HFF-Myc (cell line): ENCODE data around the gene NCAN.
A peak's percentile ranks its signal among the peaks of the same experiment; 100 is the strongest.

ENCODE experiments used
- DNase-seq: peaks from one replicate; pipeline ENCODE4 v3.0.0-alpha.2; 2011; ENCODE audit warnings: low read depth; ENCODE audit errors: extremely low read depth
- H3K4me3 ChIP-seq: replicated peaks from 2 replicates; pipeline ENCODE4 v1.5.1; 2011; ENCODE audit warnings: low read depth, mild to moderate bottlenecking, control low read depth, low read length
- TF ChIP-seq, protein P1 (sequence below): IDR thresholded peaks from 2 replicates; pipeline ENCODE4 v1.5.1; 2012; ENCODE audit warnings: mild to moderate bottlenecking, low read depth, low read length, control low read depth; ENCODE audit errors: missing control alignments

The NCAN gene

DNA sequence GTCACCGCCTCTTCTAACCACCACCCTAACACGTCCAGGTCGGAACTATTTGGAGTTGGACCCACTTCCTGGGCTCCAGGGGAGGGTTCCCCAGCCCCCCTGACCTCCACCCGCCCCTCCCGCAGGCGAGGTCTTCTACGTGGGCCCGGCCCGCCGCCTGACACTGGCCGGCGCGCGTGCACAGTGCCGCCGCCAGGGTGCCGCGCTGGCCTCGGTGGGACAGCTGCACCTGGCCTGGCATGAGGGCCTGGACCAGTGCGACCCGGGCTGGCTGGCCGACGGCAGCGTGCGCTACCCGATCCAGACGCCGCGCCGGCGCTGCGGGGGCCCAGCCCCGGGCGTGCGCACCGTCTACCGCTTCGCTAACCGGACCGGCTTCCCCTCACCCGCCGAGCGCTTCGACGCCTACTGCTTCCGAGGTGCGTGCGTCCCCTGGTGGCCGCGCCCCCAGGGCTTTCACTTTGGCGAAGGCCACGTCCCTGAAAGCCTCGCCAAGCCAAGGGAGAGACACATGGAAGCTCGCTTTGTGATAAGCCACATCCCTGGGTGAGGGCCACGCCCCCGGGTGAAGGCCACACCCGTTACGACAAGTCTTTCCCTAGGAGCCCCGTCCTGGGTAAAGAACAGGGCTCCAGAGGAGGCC lies 13.2 kb downstream of the NCAN start:
- DNase-seq, result no peak
- peak overlapping the region; percentile 20 for H3K4me3 ChIP-seq
- TF ChIP-seq, protein P1, sequence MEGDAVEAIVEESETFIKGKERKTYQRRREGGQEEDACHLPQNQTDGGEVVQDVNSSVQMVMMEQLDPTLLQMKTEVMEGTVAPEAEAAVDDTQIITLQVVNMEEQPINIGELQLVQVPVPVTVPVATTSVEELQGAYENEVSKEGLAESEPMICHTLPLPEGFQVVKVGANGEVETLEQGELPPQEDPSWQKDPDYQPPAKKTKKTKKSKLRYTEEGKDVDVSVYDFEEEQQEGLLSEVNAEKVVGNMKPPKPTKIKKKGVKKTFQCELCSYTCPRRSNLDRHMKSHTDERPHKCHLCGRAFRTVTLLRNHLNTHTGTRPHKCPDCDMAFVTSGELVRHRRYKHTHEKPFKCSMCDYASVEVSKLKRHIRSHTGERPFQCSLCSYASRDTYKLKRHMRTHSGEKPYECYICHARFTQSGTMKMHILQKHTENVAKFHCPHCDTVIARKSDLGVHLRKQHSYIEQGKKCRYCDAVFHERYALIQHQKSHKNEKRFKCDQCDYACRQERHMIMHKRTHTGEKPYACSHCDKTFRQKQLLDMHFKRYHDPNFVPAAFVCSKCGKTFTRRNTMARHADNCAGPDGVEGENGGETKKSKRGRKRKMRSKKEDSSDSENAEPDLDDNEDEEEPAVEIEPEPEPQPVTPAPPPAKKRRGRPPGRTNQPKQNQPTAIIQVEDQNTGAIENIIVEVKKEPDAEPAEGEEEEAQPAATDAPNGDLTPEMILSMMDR, result peak; percentile 75

DNA sequence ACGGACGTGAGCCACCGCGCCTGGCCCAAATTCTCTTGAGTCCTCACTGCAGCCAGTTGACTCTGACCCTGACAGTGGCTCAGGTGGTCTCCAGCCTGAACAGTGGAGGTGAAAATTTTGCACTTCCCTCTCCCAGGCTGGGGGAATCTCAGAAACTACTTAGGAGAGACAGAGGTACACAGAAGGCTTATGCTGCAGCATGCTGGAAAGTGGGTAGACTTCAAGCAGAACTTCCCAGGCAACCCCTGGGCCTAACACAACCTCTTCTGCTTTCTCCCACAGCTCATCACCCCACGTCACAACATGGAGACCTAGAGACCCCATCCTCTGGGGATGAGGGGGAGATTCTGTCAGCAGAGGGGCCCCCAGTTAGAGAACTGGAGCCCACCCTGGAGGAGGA lies 14.4 kb downstream of the NCAN start:
- no peak overlapping the region for H3K4me3 ChIP-seq
- TF ChIP-seq, protein P1, result no peak
- DNase-seq, result no peak

DNA sequence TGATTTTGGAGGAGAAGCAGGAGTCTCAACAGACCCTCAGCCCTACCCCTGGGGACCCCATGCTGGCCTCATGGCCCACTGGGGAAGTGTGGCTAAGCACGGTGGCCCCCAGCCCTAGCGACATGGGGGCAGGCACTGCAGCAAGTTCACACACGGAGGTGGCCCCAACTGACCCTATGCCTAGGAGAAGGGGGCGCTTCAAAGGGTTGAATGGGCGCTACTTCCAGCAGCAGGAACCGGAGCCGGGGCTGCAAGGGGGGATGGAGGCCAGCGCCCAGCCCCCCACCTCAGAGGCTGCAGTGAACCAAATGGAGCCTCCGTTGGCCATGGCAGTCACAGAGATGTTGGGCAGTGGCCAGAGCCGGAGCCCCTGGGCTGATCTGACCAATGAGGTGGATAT lies 14.9 kb downstream of the NCAN start:
- no peak overlapping the region for H3K4me3 ChIP-seq
- DNase-seq, result no peak
- TF ChIP-seq, protein P1, result no peak

DNA sequence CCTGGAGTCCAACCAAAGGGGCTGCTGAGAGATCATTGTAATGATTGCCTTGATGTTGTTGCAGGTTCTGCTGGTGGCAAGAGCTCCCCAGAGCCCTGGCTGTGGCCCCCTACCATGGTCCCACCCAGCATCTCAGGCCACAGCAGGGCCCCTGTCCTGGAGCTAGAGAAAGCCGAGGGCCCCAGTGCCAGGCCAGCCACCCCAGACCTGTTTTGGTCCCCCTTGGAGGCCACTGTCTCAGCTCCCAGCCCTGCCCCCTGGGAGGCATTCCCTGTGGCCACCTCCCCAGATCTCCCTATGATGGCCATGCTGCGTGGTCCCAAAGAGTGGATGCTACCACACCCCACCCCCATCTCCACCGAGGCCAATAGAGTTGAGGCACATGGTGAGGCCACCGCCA lies 15.5 kb downstream of the NCAN start:
- DNase-seq, result no peak
- no peak overlapping the region for H3K4me3 ChIP-seq
- TF ChIP-seq, protein P1, result no peak

DNA sequence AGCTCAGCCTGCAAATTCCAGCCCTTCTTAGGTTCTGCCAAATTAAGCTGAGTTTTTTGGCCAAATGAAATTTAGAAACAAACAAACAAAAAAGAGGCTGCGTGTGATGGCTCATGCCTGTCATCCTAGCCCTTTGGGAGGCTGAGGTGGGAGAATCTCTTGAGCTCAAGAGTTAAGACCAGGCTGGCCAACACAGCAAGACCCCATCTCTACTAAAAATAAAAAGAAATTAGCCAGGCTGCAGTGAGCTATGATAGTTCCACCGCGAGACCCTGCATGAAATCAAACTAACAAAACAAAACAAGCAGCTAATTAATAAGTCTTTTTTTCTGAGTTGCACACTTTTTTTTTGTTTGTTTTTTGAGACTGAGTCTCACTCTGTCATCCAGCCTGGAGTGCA lies 17.9 kb downstream of the NCAN start:
- TF ChIP-seq, protein P1, result no peak
- no peak for DNase-seq
- H3K4me3 ChIP-seq, result no peak overlapping the region

DNA sequence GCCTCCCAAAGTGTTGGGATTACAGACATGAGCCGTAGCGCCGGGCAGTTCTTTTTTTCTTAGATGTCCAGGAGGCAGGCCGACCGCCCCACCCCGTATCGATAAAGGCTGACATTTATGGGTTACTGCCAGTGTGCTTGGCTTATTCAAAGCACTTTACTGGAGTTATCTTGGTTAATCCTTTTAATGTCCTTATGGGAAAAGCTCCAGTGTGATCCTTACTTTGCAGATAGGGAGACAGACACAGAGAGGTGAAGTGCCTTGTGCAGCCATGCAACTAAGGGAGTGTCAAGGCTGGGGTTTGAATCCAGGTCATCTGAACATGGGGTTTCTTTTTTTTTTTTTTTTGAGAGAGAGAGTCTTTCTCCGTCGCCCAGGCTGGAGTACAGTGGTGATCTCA lies 19.2 kb downstream of the NCAN start:
- no peak overlapping the region for H3K4me3 ChIP-seq
- TF ChIP-seq, protein P1, result no peak
- DNase-seq, result no peak

DNA sequence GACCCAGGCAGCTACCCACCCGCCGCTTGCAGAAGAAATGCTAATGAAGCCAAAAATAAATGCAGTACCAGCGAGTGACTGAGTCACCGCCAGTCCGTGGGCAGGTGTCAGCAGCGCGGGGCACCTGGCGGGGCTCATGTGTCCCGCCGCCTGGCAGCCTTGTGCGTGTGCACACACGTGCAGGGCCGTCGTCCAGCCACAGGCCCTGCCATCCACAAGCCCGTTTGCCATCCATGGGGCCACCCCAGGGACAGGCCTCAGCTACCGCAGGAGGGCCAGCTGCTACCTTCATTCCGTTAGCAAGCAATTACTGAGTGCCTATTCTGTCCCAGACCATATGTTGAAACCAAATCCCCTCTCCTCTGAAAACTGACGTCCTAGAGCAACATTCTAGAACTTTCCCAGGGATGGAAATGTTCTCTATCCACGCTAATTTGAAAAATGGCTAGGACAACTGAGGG lies 20.5 kb downstream of the NCAN start:
- DNase-seq, result no peak
- H3K4me3 ChIP-seq, result no peak overlapping the region
- TF ChIP-seq, protein P1, result no peak
